HG03571 (cell line): ENCODE measurements around the gene LYVE1.

Experiments used
- ATAC-seq: cut with Tn5 transposase; IDR thresholded peaks from one replicate; pipeline ENCODE4 v1.9.1; 2021; ENCODE audit not compliant: unreplicated experiment

The LYVE1 gene

GRCh38 chr11:10592331-10592730 lies 23.9 kb upstream of the LYVE1 start:
- no peak for ATAC-seq

DNA sequence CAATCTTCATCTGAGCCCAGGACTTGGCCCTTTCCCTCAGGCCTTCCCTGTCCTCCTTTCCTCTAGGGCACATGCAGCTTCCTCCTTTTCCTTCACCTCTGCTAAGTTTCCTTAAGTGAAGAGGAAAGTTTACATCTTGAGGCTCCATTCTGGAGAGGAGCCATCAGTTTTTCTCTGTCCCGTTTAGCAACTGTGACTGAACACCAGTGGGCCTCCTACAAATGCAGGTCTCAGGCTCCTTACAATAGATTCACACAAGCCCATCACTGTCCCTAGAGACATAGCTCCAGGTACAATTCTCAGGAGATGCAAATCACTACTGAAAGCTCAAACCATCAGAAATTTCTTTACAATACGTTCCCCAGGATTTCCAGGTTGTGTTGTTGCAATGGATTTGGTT lies 23.3 kb upstream of the LYVE1 start:
- ATAC-seq, result no peak

DNA sequence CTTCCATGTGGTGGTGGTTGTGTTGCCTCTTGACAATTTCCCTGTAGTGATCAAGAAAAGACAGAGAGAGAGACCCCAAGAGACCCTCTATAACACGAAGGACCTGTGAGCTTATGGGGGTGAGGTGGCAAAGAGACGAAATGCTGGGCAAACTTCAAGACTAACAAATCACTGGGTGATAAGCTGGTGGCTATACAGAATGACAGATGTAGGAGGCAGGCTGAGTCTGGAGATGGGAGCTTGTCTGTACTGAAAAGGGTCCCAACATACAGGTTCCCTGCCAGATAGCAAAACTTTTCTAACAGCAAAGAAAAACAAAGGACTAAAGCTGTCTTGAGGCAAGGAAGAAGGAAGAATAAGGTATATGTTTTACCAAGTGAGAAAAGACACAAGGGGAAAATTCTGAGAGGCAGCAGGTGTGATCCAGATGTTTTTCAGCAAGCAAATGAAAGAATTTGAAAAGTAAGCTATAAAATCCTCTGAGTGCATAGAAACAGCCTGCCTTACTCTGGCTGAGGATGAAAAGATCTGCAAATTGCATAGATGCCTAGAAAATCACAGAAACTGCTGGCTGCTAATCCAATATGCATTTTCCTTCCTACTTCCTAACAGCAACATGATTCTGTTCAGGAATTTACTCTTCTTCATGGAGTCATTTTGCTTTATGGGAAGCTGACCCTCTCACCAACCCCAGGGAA lies 21.9 kb upstream of the LYVE1 start:
- no peak for ATAC-seq

- no peak for ATAC-seq
Observed at GRCh38 chr11:10588904-10589303, 20.4 kb upstream of the LYVE1 start.

GRCh38 chr11:10587995-10588394 lies 19.5 kb upstream of the LYVE1 start:
- ATAC-seq, result no peak

DNA sequence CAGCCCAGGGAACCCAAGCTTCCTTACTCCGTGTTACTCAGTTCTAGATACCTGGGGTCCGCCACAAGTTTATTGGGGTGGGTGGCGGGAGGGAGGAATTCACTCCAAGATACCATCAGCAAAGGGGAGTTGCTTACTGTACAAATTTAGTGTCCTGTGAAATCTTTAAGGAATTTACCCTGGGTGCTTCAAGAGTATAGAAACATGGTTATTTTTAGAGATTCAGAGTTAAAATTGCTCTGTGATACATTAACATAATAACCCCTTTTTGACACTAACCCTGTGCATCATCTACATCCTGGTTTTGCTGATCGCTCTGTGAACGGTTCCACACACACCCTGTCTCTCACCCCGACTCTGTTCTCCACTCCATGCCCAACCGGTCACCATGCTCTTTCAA lies 18.9 kb upstream of the LYVE1 start:
- no peak for ATAC-seq

DNA sequence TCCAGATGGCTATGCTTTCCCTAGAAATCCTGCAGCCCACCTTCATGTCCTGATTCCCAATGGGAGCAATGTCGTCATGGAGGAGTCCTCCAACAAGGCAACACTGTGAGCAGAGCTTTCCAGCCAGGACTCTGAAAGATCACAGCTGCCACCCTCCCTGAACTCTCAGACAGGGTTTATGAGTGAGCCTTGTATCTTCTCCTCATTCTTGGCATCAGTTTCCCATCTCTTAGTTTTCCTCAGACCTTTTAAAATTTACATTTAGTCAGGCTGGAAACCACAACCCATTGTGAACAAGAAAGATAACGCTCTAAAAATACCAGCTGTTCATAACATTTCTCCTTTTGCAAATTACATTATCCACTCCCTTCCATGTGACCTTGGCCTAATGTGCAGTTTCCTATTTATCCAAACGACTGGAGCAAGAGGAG lies 15.6 kb upstream of the LYVE1 start:
- no peak for ATAC-seq

DNA sequence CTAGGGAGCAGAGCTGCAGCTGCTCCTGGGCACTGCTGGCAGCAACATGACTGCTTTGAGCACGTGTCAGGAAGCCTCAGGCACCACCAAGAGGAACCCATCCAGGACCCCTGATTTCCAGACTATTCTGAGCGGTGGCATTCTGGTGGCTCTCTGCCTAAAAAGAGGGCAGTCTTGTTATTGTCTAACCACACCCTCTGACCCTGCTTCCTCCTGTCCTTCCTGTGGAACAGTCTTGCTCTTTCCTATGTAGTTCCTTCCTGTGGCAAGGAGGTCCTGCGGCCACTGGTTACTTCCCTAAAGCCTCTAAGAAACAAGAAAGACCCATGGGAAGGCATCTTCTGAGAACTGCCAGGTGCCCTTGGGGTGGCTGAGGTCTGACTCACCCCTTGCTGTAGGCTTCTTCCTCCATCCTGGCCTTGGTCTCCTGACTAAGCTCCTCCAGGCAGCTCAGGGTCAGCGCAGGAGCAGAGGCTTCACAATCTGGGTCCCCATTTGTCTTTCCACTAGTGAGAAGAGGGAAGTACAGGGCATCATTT lies 13.1 kb upstream of the LYVE1 start:
- ATAC-seq, result no peak

DNA sequence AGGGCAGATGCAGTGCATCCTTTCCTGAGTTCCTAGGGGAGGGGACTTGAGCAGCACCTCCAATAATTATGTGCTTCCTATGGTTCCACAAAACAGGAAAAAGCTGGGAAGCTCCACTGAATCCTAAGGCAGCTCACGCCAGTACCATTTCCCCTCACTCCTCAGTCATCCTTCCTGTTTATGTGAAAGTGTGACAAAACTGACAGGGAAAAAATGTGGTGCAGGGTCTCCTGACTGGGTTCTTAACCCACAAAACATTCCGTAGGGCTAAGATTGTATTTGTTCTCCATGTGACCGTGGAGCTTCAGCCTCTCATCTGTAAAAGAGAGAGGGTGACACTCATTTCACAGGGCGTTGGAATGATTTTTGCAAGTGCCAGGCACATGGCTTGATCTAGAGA lies 12.2 kb upstream of the LYVE1 start:
- ATAC-seq, result no peak

GRCh38 chr11:10579700-10580099 lies 11.2 kb upstream of the LYVE1 start:
- ATAC-seq, result no peak

DNA sequence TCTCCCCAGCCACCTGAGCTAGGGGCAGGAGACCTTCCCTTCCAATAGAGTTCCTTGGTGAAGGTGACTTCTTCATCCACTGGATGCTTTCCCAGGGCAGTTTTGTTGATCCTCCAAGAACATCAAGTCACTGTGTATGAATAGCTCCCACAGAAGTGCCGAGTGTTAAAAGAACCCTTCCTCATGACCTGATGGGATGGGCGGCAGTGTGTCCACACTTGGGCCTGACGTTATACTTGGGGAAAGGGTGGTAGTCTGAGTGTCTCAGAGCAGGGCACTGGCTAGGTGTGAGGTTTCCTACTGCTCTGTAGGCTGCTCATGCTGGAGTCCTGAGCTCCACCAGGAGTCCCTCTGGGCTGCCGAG lies 7.6 kb upstream of the LYVE1 start:
- ATAC-seq, result no peak

- ATAC-seq, result no peak
Observed at GRCh38 chr11:10575346-10576034, 7.0 kb upstream of the LYVE1 start.

GRCh38 chr11:10573556-10573955 lies 5.1 kb upstream of the LYVE1 start:
- no peak for ATAC-seq

DNA sequence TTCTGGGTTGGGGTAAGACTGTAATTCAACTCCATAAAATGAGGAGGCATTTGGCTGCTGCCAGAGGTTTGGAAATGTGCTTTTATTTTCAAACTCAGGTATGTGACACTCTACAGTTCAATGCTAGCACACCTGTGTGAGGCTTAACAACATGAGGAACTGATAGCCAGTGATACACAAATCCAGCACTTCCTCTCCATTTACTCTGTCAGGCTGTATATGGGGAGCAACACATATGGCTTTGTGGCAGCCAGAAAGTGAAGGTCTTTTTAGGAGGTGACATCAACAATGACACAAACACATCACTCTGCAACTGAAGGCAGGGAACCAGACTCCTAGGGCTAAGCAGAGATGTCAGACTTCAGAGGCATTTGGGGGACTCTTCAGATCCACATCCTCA lies 4.6 kb upstream of the LYVE1 start:
- ATAC-seq, result no peak

- no peak for ATAC-seq
Observed at GRCh38 chr11:10572533-10572932, 4.1 kb upstream of the LYVE1 start.

GRCh38 chr11:10567446-10567845 lies 1.0 kb downstream of the LYVE1 start:
- ATAC-seq, result no peak

DNA sequence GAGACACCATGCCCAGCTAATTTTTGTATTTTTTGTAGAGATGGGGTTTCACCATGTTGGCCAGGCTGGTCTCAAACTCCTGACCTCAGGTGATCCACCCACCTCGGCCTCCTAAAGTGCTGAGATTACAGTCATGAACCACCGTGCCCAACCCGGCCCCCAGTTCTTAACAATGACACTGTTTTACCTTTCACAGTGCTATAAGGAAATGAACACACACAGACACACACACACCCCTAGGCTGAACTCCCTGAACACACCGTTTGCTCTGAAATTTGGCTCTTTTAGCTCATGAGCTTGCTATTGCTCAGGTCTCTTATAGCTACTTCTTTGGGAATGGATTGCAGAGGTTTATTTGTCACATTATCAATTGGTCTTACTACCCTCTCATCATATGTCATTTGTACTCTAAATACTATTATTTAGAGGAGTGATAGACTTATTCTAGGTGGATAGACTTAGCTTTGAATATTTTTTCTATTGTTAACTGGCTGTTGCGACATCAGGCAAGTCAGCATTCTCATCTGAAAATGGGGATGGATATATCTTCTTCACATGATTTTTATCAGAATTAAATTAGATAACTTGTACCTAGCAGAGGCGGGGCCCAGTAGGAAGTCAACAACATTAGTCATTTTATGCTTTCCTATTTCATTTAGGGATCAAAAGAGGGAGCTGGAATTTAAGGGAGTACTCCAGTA lies 2.1 kb downstream of the LYVE1 start:
- ATAC-seq, result no peak

GRCh38 chr11:10565493-10565892 lies 3.0 kb downstream of the LYVE1 start:
- ATAC-seq, result no peak

DNA sequence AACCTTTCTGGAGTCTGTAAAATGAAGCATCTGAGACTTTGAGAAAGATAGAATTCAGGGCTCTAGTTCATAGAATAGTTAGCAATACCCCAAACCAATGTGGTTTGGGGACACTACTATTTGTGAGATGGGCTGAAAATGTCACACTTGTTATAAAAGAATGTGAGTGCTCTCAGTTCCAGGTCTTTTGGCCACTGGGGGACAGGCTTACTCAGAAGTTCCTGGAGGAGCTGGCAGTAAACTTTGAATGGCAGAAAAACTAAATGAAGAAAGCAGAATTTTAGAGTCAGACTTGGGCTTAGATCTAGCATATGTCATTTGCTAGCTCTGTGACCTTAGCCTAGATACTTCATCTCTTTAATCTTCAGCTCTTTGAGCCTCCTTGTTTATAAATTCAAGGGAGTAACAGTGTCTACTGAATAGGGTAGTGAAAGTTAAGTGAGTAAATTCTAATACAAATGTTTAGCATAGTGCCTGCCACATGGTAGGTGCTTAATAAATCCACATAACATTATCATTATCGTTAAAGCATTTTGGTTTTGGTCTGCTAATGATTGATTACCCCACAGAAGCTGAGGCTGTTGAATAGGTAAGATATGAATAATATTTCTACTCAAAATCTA lies 3.7 kb downstream of the LYVE1 start:
- ATAC-seq, result no peak

- no peak for ATAC-seq
Observed at GRCh38 chr11:10564030-10564429, 4.4 kb downstream of the LYVE1 start.

DNA sequence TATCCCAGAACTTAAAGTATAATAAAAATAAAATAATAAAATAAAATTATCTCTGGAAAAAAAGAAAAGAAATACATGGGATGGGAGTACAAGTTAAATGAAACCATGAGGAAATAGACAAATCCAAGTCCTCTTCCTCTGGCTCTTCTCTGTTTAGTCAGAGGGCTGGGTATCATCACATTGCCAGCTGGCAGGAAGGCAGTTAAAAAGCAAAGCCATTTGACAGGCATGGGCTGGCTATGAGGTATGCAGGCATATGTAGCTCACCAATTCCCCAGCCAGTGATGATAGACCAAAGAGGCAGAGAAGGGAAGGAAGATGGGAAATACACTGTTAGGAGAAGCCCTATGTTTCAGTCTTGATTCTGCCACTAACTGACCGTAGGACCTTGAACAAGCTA lies 6.5 kb downstream of the LYVE1 start:
- ATAC-seq, result no peak
